ENCODE results near the gene SLC25A34.

DNA sequence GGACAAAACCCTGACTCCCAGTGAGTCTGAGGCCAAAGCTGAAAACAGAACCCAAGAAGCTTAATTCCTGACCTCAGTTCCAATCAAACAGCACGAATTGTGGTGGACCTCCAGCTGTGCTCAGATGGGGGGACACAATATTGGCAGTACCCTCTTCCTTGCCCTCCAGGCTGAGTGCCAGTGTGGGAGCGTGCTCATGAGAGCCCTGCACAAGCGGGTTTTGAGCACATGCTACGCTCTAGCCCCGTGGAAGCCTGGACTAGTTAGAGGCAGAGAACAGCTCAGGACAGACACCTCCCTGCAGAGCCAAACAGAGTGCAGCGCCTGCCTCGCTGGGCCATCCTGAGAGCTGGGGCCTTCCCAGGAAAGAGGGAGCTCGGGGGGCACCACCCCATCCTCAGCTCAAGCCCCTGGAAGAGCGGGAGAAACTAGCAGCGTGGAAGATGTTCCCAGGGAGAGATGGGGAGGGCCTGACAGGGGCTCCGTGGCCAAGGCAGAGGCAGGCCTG lies 2.8 kb upstream of the SLC25A34 start:
- TF ChIP-seq, protein P1, sequence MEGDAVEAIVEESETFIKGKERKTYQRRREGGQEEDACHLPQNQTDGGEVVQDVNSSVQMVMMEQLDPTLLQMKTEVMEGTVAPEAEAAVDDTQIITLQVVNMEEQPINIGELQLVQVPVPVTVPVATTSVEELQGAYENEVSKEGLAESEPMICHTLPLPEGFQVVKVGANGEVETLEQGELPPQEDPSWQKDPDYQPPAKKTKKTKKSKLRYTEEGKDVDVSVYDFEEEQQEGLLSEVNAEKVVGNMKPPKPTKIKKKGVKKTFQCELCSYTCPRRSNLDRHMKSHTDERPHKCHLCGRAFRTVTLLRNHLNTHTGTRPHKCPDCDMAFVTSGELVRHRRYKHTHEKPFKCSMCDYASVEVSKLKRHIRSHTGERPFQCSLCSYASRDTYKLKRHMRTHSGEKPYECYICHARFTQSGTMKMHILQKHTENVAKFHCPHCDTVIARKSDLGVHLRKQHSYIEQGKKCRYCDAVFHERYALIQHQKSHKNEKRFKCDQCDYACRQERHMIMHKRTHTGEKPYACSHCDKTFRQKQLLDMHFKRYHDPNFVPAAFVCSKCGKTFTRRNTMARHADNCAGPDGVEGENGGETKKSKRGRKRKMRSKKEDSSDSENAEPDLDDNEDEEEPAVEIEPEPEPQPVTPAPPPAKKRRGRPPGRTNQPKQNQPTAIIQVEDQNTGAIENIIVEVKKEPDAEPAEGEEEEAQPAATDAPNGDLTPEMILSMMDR (IDR thresholded peaks at IDR 0.05 in 2 of 3, conservative IDR thresholded peaks at IDR 0.05 in 1 of 3; ENCODE audit: control insufficient read depth in 2 of 3, extremely low read depth in 1 of 3, insufficient read depth in 1 of 3, low read depth in 3 of 3, low read length in 3 of 3): no peak
- TF ChIP-seq, protein P2, sequence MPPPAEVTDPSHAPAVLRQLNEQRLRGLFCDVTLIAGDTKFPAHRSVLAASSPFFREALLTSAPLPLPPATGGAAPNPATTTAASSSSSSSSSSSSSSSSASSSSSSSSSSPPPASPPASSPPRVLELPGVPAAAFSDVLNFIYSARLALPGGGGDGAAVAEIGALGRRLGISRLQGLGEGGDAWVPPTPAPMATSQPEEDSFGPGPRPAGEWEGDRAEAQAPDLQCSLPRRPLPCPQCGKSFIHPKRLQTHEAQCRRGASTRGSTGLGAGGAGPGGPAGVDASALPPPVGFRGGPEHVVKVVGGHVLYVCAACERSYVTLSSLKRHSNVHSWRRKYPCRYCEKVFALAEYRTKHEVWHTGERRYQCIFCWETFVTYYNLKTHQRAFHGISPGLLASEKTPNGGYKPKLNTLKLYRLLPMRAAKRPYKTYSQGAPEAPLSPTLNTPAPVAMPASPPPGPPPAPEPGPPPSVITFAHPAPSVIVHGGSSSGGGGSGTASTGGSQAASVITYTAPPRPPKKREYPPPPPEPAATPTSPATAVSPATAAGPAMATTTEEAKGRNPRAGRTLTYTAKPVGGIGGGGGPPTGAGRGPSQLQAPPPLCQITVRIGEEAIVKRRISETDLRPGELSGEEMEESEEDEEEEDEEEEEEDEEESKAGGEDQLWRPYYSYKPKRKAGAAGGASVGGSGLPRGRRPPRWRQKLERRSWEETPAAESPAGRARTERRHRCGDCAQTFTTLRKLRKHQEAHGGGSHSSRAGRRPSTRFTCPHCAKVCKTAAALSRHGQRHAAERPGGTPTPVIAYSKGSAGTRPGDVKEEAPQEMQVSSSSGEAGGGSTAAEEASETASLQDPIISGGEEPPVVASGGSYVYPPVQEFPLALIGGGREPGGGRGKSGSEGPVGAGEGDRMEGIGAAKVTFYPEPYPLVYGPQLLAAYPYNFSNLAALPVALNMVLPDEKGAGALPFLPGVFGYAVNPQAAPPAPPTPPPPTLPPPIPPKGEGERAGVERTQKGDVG (CRISPR knock-in tag; IDR thresholded peaks at IDR 0.05): no peak
- TF ChIP-seq SMC3 (IDR thresholded peaks at IDR 0.05; ENCODE audit: borderline replicate concordance, low read length): no peak
- no peak for TF ChIP-seq POLR2A (IDR thresholded peaks at IDR 0.05; ENCODE audit: low read depth, low read length)
- no peak for TF ChIP-seq STAT1 (conservative IDR thresholded peaks at IDR 0.05)
- TF ChIP-seq EGR1 (IDR thresholded peaks at IDR 0.05; ENCODE audit: borderline replicate concordance in 1 of 2, low read depth in 2 of 2, low read length in 2 of 2): no peak
- TF ChIP-seq, protein P3, sequence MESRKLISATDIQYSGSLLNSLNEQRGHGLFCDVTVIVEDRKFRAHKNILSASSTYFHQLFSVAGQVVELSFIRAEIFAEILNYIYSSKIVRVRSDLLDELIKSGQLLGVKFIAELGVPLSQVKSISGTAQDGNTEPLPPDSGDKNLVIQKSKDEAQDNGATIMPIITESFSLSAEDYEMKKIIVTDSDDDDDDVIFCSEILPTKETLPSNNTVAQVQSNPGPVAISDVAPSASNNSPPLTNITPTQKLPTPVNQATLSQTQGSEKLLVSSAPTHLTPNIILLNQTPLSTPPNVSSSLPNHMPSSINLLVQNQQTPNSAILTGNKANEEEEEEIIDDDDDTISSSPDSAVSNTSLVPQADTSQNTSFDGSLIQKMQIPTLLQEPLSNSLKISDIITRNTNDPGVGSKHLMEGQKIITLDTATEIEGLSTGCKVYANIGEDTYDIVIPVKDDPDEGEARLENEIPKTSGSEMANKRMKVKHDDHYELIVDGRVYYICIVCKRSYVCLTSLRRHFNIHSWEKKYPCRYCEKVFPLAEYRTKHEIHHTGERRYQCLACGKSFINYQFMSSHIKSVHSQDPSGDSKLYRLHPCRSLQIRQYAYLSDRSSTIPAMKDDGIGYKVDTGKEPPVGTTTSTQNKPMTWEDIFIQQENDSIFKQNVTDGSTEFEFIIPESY (IDR thresholded peaks at IDR 0.05): no peak
- TF ChIP-seq, protein P4, sequence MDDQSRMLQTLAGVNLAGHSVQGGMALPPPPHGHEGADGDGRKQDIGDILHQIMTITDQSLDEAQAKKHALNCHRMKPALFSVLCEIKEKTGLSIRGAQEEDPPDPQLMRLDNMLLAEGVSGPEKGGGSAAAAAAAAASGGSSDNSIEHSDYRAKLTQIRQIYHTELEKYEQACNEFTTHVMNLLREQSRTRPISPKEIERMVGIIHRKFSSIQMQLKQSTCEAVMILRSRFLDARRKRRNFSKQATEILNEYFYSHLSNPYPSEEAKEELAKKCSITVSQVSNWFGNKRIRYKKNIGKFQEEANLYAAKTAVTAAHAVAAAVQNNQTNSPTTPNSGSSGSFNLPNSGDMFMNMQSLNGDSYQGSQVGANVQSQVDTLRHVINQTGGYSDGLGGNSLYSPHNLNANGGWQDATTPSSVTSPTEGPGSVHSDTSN (IDR thresholded peaks at IDR 0.05; ENCODE audit: insufficient replicate concordance, low read depth, low read length): no peak
- TF ChIP-seq HCFC1 (IDR thresholded peaks at IDR 0.05; ENCODE audit: low read length): no peak
- no peak for TF ChIP-seq MTA3 (IDR thresholded peaks at IDR 0.05; ENCODE audit: borderline replicate concordance, low read length)
- TF ChIP-seq, protein P5, sequence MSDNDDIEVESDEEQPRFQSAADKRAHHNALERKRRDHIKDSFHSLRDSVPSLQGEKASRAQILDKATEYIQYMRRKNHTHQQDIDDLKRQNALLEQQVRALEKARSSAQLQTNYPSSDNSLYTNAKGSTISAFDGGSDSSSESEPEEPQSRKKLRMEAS (IDR thresholded peaks at IDR 0.05; ENCODE audit: low read depth, low read length): no peak
- no peak for TF ChIP-seq NRF1 (conservative IDR thresholded peaks at IDR 0.05; ENCODE audit: low read depth, low read length)
- TF ChIP-seq, protein P6, sequence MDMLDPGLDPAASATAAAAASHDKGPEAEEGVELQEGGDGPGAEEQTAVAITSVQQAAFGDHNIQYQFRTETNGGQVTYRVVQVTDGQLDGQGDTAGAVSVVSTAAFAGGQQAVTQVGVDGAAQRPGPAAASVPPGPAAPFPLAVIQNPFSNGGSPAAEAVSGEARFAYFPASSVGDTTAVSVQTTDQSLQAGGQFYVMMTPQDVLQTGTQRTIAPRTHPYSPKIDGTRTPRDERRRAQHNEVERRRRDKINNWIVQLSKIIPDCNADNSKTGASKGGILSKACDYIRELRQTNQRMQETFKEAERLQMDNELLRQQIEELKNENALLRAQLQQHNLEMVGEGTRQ (IDR thresholded peaks at IDR 0.05; ENCODE audit: borderline replicate concordance, low read depth, low read length): no peak

Measured in GM12878 (cell line).